SK-N-SH (cell line): Measurements from ENCODE around the gene PAMR1. TPM values are rescaled to one million over a fixed set of nuclear protein-coding genes. Genes with fewer than 3 reads are reported as not detected.

ENCODE experiments used
- CTCF ChIA-PET: fragments of 300-600, 350-600 bp; formaldehyde crosslinking; extraction: SDS; loops from one replicate; lab custom pipeline; 2021; lab: Yijun Ruan, JAX
- POLR2A ChIA-PET: fragments of 350-600 bp; sonication (Branson Sonifier 250); formaldehyde crosslinking; extraction: SDS; loops from one replicate; lab custom pipeline; 2020; ENCODE audit warnings: antibody characterized with exemption, inconsistent platforms; lab: Yijun Ruan, JAX
- DNase-seq: peaks from one replicate; pipeline ENCODE4 v3.0.0; 2012
- H2AFZ ChIP-seq: fragments of 200-600 bp; sonication (generic); 2 replicates; pipeline ENCODE4 v1.8.1; 2016; ENCODE audit warnings: antibody characterized with exemption, mild to moderate bottlenecking, low read depth
- H3F3A ChIP-seq: fragments of 200-600 bp; sonication (generic); replicated peaks from 2 replicates; pipeline ENCODE3; 2016; ENCODE audit warnings: antibody characterized with exemption, mild to moderate bottlenecking; ENCODE audit not compliant: insufficient read depth
- H3K27ac ChIP-seq, 2 experiments: fragments of 200-500 bp in 1 of 2; fragments of 200-600 bp in 1 of 2; sonication (Bioruptor generic) in 1 of 2; sonication (generic), shearing (Covaris generic) in 1 of 2; 2 replicates each; pipeline versions ENCODE4 v1.5.1 to v1.6.1; 2014 to 2016; ENCODE audit warnings: low read depth in 2 of 2, inconsistent platforms in 1 of 2, low read length in 1 of 2, mild to moderate bottlenecking in 1 of 2, mixed read lengths in 1 of 2
- H3K27me3 ChIP-seq: fragments of 200-600 bp; sonication (generic), shearing (Covaris generic); 2 replicates; pipeline ENCODE4 v1.6.1; 2016; ENCODE audit warnings: mixed run types; ENCODE audit not compliant: insufficient read depth
- H3K36me3 ChIP-seq, 2 experiments: fragments of 200-500 bp in 1 of 2; fragments of 200-600 bp in 1 of 2; sonication (Bioruptor generic) in 1 of 2; sonication (generic) in 1 of 2; replicated peaks in 1 of 2; 2 replicates each; pipeline versions ENCODE3 to v1.5.1; 2014 to 2016; ENCODE audit warnings: low read length in 1 of 2, mild to moderate bottlenecking in 1 of 2; ENCODE audit not compliant: insufficient read depth in 2 of 2, control insufficient read depth in 1 of 2
- H3K4me1 ChIP-seq, 2 experiments: fragments of 200-500 bp in 1 of 2; fragments of 200-600 bp in 1 of 2; sonication (Bioruptor generic) in 1 of 2; sonication (generic), shearing (Covaris generic) in 1 of 2; 2 replicates each; pipeline versions ENCODE4 v1.5.1 to v1.6.1; 2014 to 2016; ENCODE audit warnings: low read depth in 1 of 2, low read length in 1 of 2, mixed run types in 1 of 2; ENCODE audit not compliant: insufficient read depth in 2 of 2, control insufficient read depth in 1 of 2
- H3K4me2 ChIP-seq: fragments of 200-600 bp; sonication (generic), shearing (Covaris generic); 2 replicates; pipeline ENCODE4 v1.6.1; 2017; ENCODE audit warnings: mixed run types
- H3K4me3 ChIP-seq, 2 experiments: fragments of 200-500 bp in 1 of 2; fragments of 200-600 bp in 1 of 2; sonication (Bioruptor generic) in 1 of 2; sonication (generic), shearing (Covaris generic) in 1 of 2; 2 replicates each; pipeline versions ENCODE4 v1.5.1 to v1.8.1; 2014 to 2016; ENCODE audit warnings: low read depth in 2 of 2, inconsistent platforms in 1 of 2, low read length in 1 of 2, mild to moderate bottlenecking in 1 of 2, mixed read lengths in 1 of 2, moderate library complexity in 1 of 2
- H3K79me2 ChIP-seq: fragments of 200-600 bp; sonication (generic); 2 replicates; pipeline ENCODE4 v1.8.1; 2017; ENCODE audit warnings: mild to moderate bottlenecking; ENCODE audit not compliant: insufficient read depth
- H3K9ac ChIP-seq: fragments of 200-600 bp; sonication (generic); 2 replicates; pipeline ENCODE4 v1.6.1; 2017; ENCODE audit warnings: mixed run types
- H3K9me2 ChIP-seq: fragments of 200-600 bp; sonication (generic); 2 replicates; pipeline ENCODE4 v1.6.1; 2017; ENCODE audit warnings: mixed run types
- H3K9me3 ChIP-seq: fragments of 200-600 bp; sonication (generic); 2 replicates; pipeline ENCODE4 v1.6.1; 2017; ENCODE audit warnings: mixed run types, mild to moderate bottlenecking, moderate library complexity
- H4K20me1 ChIP-seq: fragments of 200-600 bp; sonication (generic); 2 replicates; pipeline ENCODE4 v1.6.1; 2017; ENCODE audit warnings: mild to moderate bottlenecking, mixed run types; ENCODE audit not compliant: insufficient read depth
- CTCF ChIP-seq: fragments of 200-600 bp; sonication (generic); IDR thresholded peaks from 2 replicates; pipeline ENCODE4 v1.6.1; 2017; ENCODE audit warnings: antibody characterized with exemption, mild to moderate bottlenecking, moderate library complexity
- ELF1 ChIP-seq: IDR thresholded peaks from 2 replicates; pipeline ENCODE4 v1.4.0; 2012
- FOXJ3 ChIP-seq: sonication (generic); formaldehyde crosslinking; IDR thresholded peaks from 2 replicates; pipeline ENCODE4 v1.5.1; 2020; ENCODE audit warnings: mild to moderate bottlenecking, missing genetic modification reagents
- FOXM1 ChIP-seq: IDR thresholded peaks from 2 replicates; pipeline ENCODE4 v1.4.0; 2012; ENCODE audit warnings: low read depth, mild to moderate bottlenecking
- GATA2 ChIP-seq: sonication (generic); formaldehyde crosslinking; IDR thresholded peaks from 2 replicates; pipeline ENCODE4 v1.5.0; 2020; ENCODE audit warnings: mild to moderate bottlenecking, missing genetic modification reagents
- IRF3 ChIP-seq: fragments of 150-350 bp; IDR thresholded peaks from 2 replicates; pipeline ENCODE4 v1.6.1; 2016; ENCODE audit warnings: mild to moderate bottlenecking, low read depth, low read length
- JUND ChIP-seq: IDR thresholded peaks from 2 replicates; pipeline ENCODE4 v1.4.0; 2012
- MXI1 ChIP-seq: IDR thresholded peaks from 2 replicates; pipeline ENCODE4 v1.6.1; 2012; ENCODE audit warnings: mild to moderate bottlenecking, low read depth, low read length, improper control_type of control experiment
- NRF1 ChIP-seq: IDR thresholded peaks from 2 replicates; pipeline ENCODE4 v1.6.1; 2012; ENCODE audit warnings: low read depth, mild to moderate bottlenecking, low read length
- PBX3 ChIP-seq: IDR thresholded peaks from 2 replicates; pipeline ENCODE4; 2012
- RFX5 ChIP-seq: IDR thresholded peaks from 2 replicates; pipeline ENCODE4 v1.6.1; 2012; ENCODE audit warnings: mild to moderate bottlenecking, improper control_type of control experiment, low read length
- TAF1 ChIP-seq: IDR thresholded peaks from 2 replicates; pipeline ENCODE4 v1.6.1; 2012; ENCODE audit warnings: low read depth, mild to moderate bottlenecking, low read length, moderate library complexity, borderline replicate concordance
- USF2 ChIP-seq: fragments of 150-350 bp; IDR thresholded peaks from 2 replicates; pipeline ENCODE4 v1.6.1; 2017; ENCODE audit warnings: antibody characterized with exemption, low read length, low read depth, borderline replicate concordance
- WGBS: methylation state at CpG from one replicate; pipeline ENCODE4 v1.1.6; 2017; ENCODE audit warnings: low lambda C conversion rate; 5-methylcytosine and 5-hydroxymethylcytosine counted together
- polyA plus RNA-seq, 3 experiments: library from polyadenylated mRNA; depleted of rRNA; stranded (reverse); fragments of >200 nt; gene quantifications; 2 replicates each; pipeline ENCODE4 v1.2.3, GENCODE V29; 2012

The PAMR1 gene
- polyA plus RNA-seq, 1 of the 3 experiments (the other 2 are of a cell fraction) = 0.31 TPM

GRCh38 chr11:35500744-35501143 is 24.7 kb downstream of the PAMR1 start:
- Histone ChIP-seq H3F3A (no peaks in the 10 kb centered on the region), H3K36me3 (no peaks in the 10 kb centered on the region), H4K20me1 (no peaks in the 10 kb centered on the region), H3K4me3 (no peak overlapping the region), H3K79me2 (no peaks in the 10 kb centered on the region), H3K4me2 (no peak overlapping the region), H3K4me1 (no peaks in the 10 kb centered on the region), H3K27ac (no peak overlapping the region), H3K27me3 (no peaks in the 10 kb centered on the region), H2AFZ (no peak overlapping the region)
- DNase-seq = no peak
- ChIA-PET CTCF (no interaction called here), POLR2A (no interaction called here)
- TF ChIP-seq GATA2 (CRISPR knock-in tag) (no peak), MXI1 (no peak), RFX5 (no peak), FOXJ3 (CRISPR knock-in tag) (no peak), TAF1 (no peak), IRF3 (no peak), NRF1 (no peak), ELF1 (no peak), CTCF (no peak)
- TF ChIP-seq, all 33 proteins: peak for 0
- Histone ChIP-seq H3K9me2 (no peaks in the 10 kb centered on the region), H3K9ac (no peak overlapping the region), H3K9me3 (no peaks in the 10 kb centered on the region)

GRCh38 chr11:35496416-35496815 is 29.0 kb downstream of the PAMR1 start:
- Histone ChIP-seq H3K4me1 (peaks cover 0 to 8% of the 10 kb centered on the region in 2 experiments; a peak in 2 of 4 replicates), H3K4me2 (no peak overlapping the region), H3K4me3 (no peak overlapping the region), H3K9ac (no peak overlapping the region), H2AFZ (no peak overlapping the region), H4K20me1 (no peaks in the 10 kb centered on the region), H3K27ac (no peak overlapping the region), H3K79me2 (no peaks in the 10 kb centered on the region), H3K36me3 (no peaks in the 10 kb centered on the region), H3K9me2 (no peaks in the 10 kb centered on the region), H3K27me3 (no peaks in the 10 kb centered on the region), H3F3A (peaks cover 13% of the 10 kb centered on the region), H3K9me3 (no peaks in the 10 kb centered on the region)
- 38% methylated on average over 1 of the region's 1 CpG for WGBS
- ChIA-PET CTCF (interaction anchor here (0.6 to 2.4 kb wide), 3 partner anchors 9 to 56 kb away, joined by 3 to 16 read pairs (median 3); no protein-coding TSS in a partner anchor), POLR2A (no interaction called here)
- no peak for DNase-seq
- no peak for TF ChIP-seq JUND
- TF ChIP-seq USF2 = no peak
- TF ChIP-seq FOXM1 = no peak
- TF ChIP-seq PBX3 = no peak
- TF ChIP-seq, all 33 proteins: peak for 0
